Cardiac septum (tissue), 1 donor: ENCODE results near the gene MAL. TPM values are rescaled to one million over a fixed set of nuclear protein-coding genes. Genes with fewer than 3 reads are reported as not detected.
"Not testable (repeated sequence)": the region's sequence is repeated elsewhere in the genome, so short reads cannot be mapped to it uniquely, and the experiment has no call there.

Experiments
- DNase-seq: peaks from one replicate; pipeline ENCODE4 v3.0.0-alpha.2; 2020; ENCODE audit warnings: low spot score
- intact Hi-C: fragments of 100-400 bp; cut with DNase I; formaldehyde crosslinking; loops from one replicate; pipeline ENCODE4 v1.14.0; 2022
- total RNA-seq: library from RNA; stranded (reverse); fragmentation: NEBNext Ultra II Directional; extraction: Animal tissue kit (Norgen Biotek cat#: 25700); gene quantifications from one replicate; pipeline ENCODE4 v1.2.1, GENCODE V29; 2021
- donor health status: DM: no; HTN: no; CAD: no.

The MAL gene
- total RNA-seq, 1 donor from 2014 or later, result 8.3 TPM

DNA sequence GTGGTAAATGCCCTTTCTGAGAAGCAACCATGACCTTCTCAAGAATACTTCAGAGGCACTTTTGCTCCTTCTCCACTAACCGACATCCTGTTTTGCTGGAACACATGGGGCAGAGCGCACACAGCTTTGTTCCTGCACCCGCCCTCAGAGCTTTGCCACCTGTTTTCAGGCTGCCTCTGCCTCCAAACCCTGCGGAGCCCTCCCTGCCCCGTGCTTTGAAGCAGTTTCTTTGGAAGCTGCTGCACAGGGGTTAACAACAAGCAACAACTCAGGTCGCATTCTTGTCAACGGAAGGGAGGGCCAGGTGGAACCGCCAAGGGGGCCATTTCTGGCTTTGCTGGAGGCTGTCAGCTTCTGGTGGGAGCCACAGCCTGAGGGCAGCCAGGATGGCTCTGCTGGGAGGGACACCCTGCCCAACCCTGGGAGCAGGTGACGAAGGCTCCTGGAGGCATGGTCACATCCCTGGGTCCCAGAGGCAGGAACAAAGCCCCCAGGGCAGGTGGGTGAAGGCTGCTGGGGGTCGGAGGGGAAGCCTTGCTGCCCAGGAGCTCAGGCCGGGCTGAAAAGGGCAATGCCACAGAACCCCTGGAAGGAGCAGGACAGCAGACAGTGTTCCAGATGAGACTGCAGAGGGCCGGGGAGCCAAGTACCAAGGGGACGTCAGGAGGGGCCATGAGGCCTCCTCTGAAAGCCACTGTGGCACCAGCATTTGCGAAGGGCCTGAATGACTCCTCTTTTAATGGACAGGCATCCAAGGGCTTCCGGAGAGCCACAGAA, 49.3 kb downstream of the MAL start:
- intact Hi-C loops, result loop anchor here (5.0 kb wide), 1 partner anchor 53 kb away; no protein-coding TSS in a partner anchor
- no peak for DNase-seq

DNA sequence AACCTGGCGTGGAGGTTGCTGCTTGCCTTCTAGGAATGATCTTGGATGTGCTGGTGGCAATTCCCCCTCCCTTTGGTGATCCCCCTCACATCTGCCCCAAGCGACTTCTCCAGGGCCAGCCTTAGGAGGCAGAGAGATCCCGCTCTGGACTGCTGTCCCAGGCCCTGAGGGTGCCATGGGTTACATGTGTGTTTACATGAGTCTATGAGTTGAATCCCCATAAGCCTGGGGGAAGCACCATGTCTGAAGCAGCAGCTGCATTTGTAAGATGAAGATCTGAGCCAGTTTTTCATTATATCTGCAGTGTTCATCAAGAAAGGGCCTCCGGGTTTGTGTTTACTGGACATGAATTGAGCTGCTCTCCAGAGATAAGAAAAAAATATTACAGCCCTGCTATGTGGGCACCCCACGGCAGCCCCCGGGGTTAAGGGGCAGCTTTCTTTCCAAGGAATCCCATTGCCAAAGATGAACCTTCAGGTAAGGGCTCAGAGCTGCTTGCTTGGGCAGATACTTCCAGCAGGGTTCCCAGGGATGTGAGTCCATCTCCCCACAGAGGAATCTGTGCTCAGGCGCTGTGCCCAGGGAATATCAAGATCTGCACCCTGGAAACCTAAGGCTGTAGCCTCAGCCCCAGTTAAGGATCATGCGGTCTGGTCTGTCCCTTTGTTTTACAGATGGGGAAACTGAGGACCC, 50.1 kb downstream of the MAL start:
- no peak for DNase-seq
- intact Hi-C loops, result loop anchor here (5.0 kb wide), 1 partner anchor 53 kb away; no protein-coding TSS in a partner anchor

DNA sequence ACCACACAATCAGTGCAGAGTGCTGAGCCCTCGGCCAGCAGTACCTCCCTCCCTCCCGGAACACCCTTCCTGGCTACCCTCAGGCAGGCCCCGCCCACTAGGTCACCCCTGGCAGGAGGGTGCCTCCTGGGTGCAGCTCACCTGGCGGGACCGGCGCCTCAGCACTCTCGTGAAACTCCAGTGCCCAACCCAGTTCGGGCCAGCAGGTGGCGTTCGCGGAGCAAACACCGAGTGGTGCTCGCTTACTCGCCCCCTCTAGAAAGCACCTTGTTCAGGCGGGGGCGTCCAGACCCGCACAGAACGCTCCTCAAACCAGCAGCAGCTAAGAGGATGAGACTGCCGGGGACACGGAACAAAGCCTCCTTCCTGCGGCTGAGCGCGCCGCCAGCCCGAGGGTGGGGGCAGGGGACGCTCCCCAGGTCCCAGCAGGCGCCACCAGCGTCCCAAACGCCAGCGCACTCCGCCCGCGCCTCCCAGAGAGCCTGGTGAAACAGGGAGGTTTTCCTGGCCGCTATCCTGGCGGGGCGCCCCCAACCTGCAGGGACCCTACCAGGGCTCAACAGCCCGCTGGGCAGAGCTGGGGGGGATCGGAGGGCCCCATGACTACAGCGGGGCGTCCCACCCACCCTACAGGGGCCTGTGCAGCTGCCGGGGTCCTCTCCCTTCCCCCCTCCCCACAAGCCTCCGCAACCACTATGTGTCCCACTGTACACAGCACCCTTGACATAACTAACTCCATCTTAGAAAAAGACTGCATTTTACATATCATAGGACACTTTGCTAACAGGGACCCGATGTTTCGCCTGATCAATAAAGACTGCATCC, 51.4 kb downstream of the MAL start:
- DNase-seq, result peak; percentile 85
- intact Hi-C loops, result loop anchor here (5.0 kb wide), 1 partner anchor 55 kb away; no protein-coding TSS in a partner anchor

DNA sequence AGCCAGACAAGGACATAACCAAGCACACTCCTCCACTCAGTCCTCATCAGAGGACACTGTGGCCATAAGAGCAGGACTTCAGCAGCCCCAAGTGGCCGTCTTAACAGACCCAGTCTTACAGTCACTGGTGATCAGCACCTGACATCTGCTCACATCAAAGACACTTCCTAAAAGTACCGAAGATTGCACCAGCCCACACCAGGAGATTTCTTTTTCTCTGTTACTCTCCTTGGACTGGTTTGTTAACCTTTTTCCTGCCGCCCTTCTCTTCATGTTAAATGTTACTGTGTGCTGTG, 52.0 kb downstream of the MAL start:
- no peak for DNase-seq
- intact Hi-C loops, result loop anchor here (5.0 kb wide), 1 partner anchor 55 kb away; no protein-coding TSS in a partner anchor

DNA sequence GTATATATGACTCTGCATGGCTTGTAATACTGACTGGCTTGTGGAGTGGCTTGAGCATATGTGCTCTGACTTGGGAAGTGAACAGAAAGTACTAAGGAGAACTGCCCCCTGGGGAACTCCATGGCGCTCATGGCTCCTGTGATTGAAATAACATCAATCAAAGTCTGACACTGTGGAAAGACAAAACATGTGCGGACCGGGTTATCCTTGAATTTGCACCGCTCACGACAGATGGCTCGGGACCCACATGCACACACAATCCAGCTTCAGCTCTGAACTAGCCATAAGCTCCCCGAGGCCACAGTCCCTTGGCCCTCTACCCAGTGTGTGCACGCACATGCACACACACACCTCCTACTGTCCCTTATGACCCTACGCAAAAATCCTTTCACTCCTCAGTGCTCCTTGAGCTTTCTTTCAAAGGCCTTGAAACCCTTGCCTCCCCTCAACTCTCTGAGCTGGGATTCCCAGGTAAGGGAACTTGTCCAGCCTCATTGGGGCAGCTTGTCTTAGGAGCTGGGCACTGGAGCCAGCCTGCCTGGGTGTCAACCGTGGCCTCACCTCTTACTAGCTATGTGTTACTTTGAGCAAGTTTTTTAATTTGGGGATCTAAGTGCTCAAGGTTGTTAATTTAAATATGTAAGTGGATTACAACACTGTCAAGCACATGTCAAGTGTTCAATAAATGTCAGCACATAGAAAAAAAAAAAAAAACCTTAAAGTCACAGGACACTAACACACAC, 52.5 kb downstream of the MAL start:
- intact Hi-C loops, result loop anchor here (5.0 kb wide), 1 partner anchor 56 kb away; no protein-coding TSS in a partner anchor
- no peak for DNase-seq

DNA sequence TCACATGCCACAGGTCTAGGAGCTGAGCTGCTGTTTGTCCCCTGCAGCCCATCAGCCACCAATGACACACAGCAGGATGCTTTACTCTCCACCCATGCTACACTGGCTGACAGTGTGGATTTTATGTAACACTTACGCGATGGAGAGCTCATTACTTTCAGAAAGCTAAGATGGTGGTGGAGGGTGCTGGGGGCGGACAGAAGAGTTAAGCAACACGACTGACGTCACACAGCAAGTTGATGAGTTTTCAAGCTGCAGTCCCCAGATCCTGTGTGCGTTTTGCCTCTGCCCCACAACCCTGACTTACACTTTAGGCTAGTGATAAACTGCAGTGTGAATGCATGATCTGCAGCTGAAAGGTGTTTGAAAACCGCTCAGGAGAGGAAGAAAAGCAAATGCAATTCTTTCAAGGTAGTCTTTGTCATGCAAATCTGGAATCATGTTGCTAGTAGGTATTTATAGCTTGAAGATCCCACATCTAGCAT, 53.7 kb downstream of the MAL start:
- intact Hi-C loops, result loop anchor here (5.0 kb wide), 1 partner anchor 57 kb away; no protein-coding TSS in a partner anchor
- no peak for DNase-seq

DNA sequence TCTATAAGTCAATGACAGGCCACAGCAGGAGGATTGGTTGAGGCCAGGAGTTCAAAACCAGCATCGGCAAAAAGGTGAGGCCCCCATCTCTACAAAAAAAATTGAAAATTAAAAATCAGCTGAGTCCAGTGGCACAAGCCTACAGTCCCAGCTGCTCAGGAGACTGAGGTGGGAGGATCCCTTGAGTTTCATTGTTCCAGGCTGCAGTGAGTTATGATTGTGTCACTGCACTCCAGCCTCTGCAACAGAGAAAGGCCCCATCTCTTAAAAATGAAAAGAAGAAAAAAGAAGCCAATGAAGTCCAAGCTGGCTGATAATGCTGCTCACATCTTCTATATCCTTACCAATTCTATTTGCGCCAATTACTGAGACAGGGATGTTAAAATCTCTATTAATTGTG, 57.0 kb downstream of the MAL start:
- DNase-seq, result no peak
- intact Hi-C loops, result no loop called here

DNA sequence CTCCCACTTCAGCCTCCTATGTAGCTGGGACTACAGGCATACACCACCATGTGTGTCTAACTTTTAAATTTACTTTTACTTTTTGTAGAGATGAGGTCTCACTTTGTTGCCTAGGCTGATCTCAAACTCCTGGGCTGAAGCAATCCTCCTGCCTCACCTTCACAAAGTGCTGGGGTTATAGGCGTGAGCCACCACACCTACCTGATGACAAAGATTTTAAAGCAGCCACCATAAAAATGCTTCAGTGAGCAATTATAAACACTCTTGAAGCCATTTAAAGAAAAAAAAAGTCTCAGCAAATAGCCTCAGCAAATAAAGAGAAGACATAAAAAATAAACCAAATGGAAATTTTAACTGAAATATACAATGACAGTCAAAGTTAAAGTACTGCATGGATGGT, 60.5 kb downstream of the MAL start:
- intact Hi-C loops, result no loop called here
- no peak for DNase-seq

DNA sequence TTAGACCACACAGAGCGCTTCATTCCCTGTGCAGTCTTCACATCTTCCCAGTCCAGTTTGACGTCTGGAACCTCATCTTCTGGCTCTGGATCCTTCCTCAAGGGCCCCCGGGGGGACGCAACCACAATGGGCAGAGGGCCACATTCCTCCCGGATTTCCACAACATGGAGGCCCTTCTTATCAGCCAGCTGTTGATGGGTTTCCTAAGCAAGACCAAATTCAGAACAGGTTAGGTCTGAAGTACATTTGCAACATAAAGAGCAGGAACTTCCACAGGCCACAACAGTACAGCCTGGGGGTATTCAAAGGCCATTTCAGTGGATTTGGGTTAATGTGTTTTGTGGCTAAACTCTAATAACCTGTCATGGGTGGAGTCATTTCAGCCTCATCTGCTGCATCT, 61.9 kb downstream of the MAL start:
- no peak for DNase-seq
- intact Hi-C loops, result no loop called here

DNA sequence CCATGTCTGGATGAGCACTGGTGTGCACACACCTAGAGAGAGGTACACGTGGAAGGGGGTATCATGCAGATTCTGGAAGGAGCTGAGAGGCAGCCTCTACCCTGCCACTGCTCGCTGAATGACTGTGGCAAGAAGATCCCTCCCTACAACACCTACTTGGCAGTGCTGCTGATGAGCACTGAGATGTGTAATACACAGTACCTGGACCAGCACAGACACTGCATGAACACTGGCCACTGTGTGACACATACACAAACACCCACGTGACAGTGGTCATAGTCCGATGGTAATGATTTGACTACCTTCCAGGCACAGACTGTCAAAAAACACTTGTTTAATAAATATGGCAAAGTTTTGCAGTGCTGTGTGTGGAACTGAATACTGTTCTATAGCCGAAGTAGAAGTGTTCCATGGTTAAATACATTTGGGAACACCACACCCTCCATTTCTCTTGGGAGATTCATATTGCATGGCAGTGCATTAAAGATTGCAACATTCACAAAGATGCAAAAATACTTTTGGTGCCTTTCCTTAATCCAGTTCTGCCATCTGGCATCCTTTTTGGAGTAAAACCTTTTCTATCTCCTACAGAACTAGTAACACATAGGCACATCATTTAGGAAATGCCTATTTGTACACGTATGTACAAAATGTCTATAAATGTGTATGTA, 66.5 kb downstream of the MAL start:
- no peak for DNase-seq
- intact Hi-C loops, result no loop called here

DNA sequence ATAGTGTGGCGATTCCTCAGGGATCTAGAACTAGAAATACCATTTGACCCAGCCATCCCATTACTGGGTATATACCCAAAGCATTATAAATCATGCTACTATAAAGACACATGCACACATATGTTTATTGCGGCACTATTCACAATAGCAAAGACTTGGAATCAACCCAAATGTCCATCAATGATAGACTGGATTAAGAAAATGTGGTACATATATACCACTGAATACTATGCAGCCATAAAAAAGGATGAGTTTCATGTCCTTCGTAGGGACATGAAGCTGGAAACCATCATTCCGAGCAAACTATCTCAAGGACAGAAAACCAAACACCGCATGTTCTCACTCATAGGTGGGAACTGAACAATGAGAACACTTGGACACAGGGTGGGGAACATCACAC, 72.8 kb downstream of the MAL start:
- intact Hi-C loops, DNase-seq: not testable (repeated sequence)

DNA sequence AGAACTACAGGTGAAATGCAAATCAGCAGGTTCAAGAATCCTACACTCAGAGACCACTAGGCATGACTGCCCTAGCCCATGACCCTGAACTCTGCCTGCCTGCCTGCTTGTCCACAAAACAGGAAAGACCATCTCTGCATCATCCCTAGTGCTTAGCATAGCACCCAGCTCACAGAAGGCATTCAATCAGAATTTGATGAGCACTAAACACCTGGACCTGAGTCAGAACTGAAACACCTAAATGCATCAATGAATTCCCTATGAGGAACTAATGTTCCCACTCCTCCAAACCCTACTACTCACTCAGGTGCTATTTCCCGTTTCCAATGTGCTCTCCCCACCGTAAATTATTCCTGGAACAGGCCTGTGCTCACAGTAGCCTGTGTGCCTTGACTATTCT, 74.4 kb downstream of the MAL start:
- DNase-seq, result no peak
- intact Hi-C loops, result no loop called here

Other genes starting within 250 kb of the MAL start
- gene TEKT4, start 154.3 kb upstream of the MAL start, total RNA-seq, result 0.32 TPM
- 69.4 TPM for gene MRPS5, start 96.1 kb downstream of the MAL start, total RNA-seq
- gene ZNF514, start 134.1 kb downstream of the MAL start, total RNA-seq, result 14.7 TPM
- gene ZNF2, start 140.1 kb downstream of the MAL start, total RNA-seq, result 4.1 TPM
- gene ZNF892, start 181.8 kb downstream of the MAL start, total RNA-seq, result 4.8 TPM
- 0.83 TPM for gene PROM2, start 248.7 kb downstream of the MAL start, total RNA-seq